NCI-H345 treated with DMSO at 0.1 percent for 48 hours (cell line): Measurements from ENCODE around the gene CTNND2.
"Not testable (repeated sequence)": the region's sequence is repeated elsewhere in the genome, so short reads cannot be mapped to it uniquely, and the experiment has no call there.

Source experiments
- DNase-seq: peaks from one replicate; lab custom pipeline; 2025; ENCODE audit not compliant: unreplicated experiment; lab: John Stamatoyannopoulos, UW

CTNND2 gene

GRCh38 chr5:11004523-11004922 lies 899.7 kb downstream of the CTNND2 start:
- not testable (repeated sequence) for DNase-seq

- DNase-seq = no peak
Measured at GRCh38 chr5:11000515-11001353, 903.5 kb downstream of the CTNND2 start.

GRCh38 chr5:10999714-11000113 lies 904.5 kb downstream of the CTNND2 start:
- DNase-seq = no peak

GRCh38 chr5:10995891-10996290 lies 908.4 kb downstream of the CTNND2 start:
- no peak for DNase-seq

GRCh38 chr5:10994091-10994986 lies 909.9 kb downstream of the CTNND2 start:
- DNase-seq = no peak

DNA sequence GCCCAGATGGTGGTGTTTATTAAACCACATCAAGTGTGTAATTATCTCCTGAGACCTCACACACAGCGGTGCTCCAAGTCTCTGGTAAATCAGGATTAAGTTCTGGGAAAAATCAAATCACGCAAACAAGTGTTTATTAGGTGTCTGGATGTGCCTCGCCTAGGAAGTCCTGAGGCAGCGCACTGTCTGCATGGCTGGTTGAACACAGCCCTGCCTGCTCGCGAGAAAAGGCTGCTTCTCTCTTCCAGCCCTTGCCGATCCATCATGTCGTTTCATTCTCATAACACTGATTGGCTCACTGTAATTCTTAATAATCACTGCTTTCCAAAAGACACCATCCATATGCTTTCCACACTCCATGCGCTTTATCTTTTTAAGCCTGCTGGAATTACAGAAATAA lies 913.6 kb downstream of the CTNND2 start:
- no peak for DNase-seq

DNA sequence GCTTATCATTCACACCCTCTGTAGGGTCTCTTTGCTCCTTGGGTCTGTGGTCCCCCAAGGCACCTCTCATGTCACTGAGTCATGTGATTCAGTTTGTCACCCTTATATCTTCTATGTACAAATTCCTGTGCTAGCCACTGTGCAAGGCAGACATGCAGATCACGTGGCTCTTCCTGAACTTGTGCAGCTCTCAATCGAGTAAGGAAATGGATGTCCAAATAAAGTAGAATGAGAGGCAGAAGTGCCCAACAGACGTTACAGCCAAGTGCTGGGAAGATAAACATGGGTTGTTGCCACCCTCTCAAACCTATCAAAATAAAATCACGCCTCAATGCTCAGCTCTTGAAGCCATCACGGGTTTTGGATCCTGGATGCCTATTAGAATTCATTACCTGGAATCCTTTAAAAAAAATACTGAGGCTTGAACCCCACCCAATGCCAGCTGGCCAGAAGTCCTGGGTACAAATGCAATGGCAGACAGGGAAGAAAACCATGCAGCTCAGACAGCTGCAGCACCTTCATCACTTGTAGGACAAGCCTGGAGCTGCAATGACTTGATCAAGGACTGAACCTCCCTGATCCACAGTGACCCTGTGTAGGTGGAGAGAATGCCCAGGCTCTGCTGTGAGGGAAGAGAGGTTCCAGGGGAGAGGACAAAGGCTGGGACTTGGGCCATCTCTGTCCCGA lies 914.5 kb downstream of the CTNND2 start:
- DNase-seq = no peak

DNA sequence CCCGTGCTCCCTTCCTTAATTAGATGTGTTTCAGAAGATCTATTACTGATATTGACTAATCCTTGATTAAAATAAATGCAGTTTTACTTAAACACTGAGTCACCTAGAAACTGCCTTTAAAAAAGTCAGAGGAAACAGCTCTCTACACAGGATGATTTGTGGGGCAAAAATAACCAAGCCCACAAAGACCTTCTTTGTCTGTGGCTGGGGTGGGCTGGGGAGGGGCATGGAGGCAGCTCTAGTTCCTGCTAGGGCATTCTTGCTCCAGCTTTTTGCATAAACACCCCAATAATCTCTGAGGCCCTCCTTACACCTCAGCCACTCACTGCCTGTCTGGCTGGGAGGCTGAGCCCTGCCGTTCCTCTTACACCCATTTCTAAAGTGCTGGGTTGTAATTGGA lies 915.6 kb downstream of the CTNND2 start:
- no peak for DNase-seq

DNA sequence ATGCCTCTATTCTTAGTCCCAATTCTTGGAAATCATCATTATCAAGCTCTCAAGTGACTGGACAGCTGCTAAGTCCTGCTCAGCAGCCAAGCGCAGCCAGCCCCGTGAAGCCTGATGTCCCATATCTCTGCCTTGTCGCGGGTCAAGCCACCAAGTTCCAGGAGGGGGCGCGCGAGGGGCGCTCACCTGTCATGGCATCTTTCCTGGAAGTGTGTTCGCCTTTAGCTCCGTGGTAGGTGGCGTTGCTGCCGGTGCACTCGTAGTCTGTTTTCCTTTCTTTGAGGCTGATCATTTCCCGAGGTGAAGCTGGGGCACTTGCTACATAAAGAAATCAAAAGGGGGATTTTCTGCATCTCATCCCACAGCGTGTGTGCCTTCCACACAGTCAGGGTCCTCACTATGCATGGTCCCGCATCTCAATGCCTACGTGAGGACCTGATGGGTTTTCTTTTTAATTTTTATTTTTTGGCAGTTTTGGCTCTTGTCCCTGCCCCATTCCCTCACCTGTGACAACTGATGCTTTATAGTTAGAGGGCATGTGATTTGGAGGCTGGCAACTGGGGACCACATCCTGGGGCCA lies 916.2 kb downstream of the CTNND2 start:
- DNase-seq = no peak

DNA sequence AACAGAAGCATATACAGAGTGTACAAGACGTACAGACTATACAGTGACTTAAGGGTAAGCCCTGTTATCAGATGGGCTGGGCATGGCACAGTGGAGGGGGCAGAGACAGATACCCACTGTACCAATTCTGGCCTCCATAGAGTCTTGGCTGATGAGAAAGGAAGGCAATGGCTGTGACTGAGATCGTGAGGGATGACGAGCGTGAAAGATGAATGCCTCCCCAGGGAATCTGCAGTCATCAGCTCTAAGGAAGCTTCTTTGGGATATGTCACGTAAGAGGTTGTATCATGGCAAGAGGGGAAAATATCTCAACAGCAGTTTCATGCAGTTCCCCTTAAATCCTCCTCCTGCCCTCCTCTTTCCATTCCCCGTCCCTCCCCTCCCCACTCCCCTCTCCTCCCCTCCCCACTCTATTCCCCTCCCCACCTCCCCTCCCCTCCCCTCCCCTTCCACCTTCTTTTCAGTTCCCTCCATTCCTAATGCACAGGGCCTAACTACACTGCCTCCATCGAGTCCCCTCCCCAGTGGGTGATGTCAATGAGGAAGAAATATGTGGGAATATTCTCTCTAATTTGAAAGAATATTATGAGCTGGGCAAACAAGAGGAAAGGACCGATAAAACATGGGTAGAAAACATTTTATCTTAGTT lies 916.8 kb downstream of the CTNND2 start:
- no peak for DNase-seq

- no peak for DNase-seq
Measured at GRCh38 chr5:10985721-10986110, 918.5 kb downstream of the CTNND2 start.

DNA sequence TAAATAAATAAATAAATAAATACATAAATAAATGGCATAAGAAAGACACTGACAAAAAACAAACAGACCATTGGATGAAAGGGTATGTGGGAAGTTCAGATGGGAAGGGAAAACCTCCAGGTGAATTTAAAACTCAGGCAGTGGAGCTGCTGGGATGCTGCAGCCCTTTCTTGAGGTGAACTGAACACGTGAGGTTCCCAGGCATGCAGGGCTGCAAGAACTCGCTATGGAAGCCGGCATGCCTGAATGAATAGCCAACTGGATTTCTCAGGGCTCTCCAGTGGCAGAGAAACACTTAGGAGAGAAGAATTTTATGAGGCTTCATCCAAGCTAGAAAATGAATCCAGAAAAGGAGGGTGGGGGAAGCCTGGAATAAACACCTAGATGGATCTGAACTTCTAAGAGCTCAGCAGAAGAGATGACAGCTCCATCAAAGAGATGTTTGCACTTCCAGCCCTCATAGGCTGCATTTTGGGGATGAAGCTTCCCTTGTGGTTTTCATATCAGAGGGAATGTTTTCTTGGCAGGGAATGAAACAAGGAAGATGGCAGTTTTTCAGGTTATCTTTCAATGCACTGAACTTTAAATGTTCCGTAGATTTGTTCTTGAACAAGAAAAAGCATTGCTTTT lies 919.0 kb downstream of the CTNND2 start:
- no peak for DNase-seq

- no peak for DNase-seq
Measured at GRCh38 chr5:10984021-10984715, 920.1 kb downstream of the CTNND2 start.

DNA sequence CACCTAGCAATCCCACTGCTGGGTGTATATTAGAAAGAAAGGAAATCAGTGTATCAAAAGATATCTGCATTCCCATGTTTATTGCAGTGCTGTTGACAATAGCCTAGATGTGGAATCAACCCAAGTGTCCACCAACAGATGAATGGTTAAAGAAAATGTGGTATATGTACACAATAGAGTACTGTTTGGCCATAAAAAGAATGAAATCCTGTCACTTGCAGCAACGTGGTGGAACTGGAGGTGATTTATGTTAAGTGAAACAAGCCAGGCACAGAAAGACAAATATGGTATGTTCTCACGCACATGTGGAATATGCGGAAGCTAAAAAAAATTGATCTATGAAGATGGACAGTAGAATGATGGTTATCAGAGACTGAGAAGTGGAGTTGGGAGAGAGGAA lies 921.6 kb downstream of the CTNND2 start:
- no peak for DNase-seq

DNA sequence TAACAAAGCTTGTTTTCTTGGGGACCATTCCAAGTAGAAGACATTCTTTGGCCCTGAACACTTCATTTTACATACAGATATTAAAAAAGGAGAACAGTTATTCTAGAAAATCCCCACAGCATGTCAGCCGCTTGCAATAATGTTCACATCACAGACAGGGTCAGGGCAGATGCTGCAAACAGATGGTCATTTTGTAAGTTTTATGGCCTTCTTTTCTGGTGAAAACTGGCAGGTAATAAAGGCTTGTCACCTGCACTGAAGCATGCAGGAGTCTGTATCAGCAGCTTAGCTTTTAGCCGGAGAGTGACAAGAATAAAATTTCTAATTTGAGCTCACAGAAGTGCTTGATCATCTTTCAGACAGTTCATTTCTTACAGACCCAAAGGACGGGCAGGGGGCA lies 922.3 kb downstream of the CTNND2 start:
- no peak for DNase-seq

GRCh38 chr5:10977011-10977410 lies 927.2 kb downstream of the CTNND2 start:
- no peak for DNase-seq

DNA sequence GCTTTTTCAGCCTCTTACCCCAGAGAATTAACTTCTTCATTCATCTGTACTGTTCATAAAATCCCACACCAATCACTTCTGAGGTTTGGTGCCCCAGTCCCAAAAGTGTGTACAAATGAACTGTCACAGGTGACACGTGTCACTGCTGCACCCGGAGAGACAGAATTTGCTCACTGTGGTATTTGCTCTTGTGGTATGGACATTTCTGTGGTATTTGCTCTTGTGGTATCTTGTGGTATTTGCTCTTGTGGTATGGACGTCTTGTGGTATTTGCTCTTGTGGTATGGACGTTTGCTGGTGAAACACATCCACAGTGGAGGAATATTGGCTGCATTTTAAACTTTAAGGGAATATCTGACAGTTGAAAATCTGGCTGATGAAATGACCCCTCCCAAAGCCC lies 928.3 kb downstream of the CTNND2 start:
- DNase-seq = no peak

GRCh38 chr5:10974850-10975249 lies 929.4 kb downstream of the CTNND2 start:
- DNase-seq = no peak

GRCh38 chr5:10973316-10973715 lies 930.9 kb downstream of the CTNND2 start:
- DNase-seq = no peak
